HG03196 (cell line): Measurements from ENCODE around the gene DCLK1.
"Not testable (repeated sequence)": the region's sequence is repeated elsewhere in the genome, so short reads cannot be mapped to it uniquely, and the experiment has no call there.

Experiments used
- ATAC-seq: cut with Tn5 transposase; IDR thresholded peaks from one replicate; pipeline ENCODE4 v1.9.1; 2021; ENCODE audit not compliant: unreplicated experiment

The DCLK1 gene

DNA sequence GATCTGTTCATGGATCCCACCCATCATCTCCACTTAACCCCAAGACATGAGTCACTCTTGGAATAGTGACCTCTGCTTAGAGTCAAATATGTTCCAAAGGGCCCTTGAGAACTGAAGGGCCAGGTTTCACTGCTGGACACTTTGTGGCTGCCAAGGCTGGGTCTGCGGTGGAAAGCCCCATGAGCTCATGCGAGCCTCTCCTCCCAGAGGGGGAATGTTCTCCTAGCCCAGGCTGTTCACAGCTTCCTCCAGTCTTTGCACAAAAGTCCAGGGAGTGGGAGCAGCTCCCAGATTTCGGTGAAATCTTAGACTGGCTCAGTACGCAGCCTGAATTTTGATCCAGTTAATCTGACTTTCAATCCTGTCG lies 732 bp upstream of the DCLK1 start:
- no peak for ATAC-seq

DNA sequence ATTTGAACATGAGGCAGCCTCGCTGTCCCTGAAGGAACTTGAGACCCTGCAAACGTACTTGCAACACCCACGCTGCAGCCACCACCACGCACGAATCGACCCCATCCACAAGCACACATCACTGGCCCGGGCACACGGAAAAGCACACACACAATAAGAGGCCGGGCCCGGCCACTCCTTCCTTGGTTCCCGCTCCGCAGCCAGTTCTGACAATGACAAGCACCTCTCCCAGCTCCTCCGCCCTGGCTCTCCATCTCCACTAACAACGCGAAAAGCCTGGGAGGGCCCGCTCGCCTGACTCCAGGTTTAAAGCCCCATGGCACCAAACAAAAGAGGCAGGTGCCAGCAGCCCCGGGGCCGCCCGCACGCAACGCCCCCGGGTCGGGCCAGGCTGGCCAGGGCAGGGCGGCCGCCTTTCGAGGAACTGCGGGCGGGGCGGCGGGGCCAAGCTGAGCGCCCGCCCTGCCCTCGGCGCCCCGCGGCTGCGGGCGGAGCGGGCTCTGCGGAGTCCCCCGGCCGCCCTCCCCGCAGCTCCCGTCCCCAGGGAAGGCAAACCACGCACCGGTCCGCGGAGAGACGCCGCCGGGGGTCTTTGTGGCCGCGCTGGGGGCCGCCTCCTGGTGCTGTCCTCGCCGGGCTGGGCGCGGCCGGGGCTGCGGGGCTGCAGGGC lies 495 bp downstream of the DCLK1 start:
- no peak for ATAC-seq

DNA sequence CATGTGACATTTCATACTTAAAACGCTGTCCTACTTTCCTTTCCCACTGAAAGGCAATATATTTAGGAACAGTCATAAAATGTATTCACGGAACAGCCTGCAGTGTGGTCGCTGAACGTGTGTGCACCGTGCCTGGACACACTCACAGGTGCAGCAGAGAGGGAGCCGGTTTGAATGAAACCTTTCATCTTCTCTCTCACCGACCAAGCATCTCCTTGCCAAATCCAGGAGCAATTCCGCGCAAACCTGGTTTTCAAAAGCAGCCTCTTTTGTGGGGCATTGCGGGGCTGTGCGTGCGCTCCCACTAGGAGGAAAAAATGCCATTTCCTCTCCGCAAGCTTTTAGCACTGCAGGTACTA lies 1.0 kb downstream of the DCLK1 start:
- ATAC-seq, result no peak

DNA sequence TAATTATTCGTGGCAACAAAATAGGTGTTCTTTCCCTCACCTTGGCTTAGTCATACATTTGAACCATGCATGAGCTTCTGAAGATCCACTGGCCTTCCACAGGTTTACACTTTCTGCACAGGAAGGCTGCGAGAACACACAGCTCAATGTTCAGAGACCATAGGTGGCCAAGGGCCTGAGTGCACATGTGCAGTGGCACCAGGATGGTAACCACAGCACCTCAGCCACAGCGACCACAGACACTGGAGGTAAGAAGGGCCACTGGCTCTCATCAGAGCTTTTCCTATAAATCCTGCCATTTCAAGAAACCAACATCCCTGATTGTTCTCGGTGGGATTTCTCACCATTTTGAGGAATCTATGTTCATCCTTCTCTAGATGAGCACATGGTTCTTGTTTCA lies 1.6 kb downstream of the DCLK1 start:
- ATAC-seq, result no peak

DNA sequence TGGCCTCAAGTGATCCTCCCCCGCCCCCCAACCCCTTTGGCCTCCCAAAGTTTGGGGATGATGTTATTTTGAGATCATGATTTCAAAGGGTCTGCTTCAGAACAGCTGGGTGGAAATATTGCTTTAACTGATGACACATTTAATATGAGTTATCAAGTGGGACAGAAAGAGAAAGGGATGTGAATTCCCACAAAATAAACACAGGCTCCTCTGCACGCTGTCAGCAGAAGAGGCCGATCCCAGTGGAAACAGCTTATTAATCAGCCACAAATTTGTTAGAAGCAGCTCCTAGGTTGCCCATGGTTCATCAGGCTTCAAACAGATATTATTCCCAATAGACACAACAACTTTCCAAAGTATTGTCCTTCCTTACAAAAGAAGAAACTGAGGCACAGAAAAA lies 4.7 kb downstream of the DCLK1 start:
- ATAC-seq, result no peak

DNA sequence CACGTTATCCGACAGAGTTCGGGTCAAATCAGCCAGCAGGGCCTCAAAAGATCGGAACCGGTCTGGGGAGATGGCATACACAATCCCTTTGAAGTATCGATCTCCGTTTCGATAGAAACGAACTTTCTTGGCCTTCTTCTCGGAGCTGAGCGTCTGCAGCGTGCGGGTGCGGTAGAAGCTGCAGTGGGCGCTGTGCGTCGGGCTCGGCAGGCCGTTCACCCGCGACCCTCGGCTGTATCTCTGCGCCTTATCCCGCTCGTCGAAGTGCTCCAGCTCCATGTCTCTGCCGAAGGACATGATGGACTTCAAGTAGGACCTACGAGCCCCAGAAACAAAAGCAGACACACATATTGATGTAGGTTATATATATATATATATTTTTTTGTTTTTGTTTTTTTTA lies 5.3 kb downstream of the DCLK1 start:
- no peak for ATAC-seq

DNA sequence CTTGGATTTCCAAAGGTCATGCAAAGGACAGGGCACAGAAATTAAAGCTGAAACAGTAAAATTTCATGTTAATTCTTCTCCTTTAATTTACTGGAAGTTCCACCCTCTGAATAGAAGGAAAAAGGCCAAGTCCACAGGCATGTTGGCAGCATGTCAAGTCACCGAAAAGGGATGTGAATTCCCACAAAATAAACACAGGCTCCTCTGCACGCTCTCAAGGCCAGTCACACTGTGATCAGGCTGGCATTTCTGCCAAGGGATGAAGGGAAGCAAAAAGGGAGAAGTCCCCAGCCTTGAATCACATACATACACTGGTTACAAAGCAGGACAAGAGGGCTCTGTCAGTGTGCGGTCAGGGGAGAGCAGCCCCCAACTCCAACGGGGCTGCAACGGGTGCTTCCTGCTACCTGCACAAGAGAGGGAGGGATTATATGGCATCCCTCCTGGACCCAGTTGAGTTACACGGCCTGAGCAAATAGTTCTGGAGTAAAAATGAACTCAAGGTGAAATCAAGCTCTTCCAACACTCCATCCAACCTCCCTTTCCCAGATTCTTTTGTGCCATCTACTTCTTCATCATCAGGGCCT lies 6.9 kb downstream of the DCLK1 start:
- ATAC-seq, result no peak

DNA sequence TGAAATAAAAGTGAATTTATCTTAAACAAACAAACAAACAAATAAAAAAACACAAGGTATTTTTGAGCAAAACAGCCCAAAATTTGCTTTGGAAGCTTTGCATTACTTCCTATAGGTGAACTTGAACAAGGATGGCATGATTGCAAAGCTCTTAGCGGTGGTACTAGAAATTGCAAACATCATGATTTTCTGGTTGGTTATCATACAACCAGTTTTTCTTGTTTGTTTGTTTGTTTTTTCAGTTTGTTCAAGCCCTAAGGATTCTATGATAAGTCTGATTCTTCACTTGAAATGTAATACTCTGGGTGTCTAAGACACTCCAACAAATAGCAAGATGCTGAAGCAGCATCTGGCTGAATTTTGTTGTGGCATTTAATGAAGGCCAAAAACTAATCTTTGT lies 15.9 kb downstream of the DCLK1 start:
- no peak for ATAC-seq

DNA sequence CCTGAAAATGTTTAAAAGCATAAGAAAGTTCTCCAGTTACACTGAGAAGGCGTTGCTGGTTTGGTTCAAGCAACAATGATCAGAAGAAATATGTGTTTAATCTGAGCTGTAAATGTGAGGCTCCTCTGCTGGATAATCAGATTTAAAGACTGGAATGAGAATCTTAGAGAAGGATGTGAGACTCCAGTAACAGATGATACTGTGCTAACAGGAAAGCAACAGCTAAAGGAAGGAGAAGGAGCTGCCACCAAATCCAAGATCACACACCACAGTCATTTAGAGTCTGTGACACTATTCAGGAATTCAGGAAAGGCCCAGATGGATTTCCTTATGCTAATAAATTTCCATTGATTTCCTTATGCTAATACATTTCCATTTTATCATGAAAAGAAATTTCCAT lies 16.9 kb downstream of the DCLK1 start:
- ATAC-seq, result no peak

DNA sequence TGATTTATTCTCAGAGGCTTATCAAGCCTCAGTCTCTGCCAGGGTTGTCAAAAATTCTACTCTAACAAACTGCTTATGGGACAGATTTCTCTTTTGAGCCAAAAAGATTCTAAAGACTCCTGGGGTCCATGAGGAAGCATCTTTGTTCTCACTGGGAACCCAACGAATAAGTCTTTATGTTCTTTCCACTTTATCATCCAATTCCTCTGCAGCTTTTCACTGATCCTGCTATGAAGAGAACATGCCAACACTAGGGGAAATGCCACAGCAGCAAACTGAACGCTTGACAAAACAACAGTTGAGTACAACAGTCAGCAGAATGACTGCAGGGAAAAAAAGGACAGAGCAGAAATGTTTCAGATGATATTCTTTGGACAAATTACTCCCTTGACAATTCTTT lies 22.2 kb downstream of the DCLK1 start:
- no peak for ATAC-seq

DNA sequence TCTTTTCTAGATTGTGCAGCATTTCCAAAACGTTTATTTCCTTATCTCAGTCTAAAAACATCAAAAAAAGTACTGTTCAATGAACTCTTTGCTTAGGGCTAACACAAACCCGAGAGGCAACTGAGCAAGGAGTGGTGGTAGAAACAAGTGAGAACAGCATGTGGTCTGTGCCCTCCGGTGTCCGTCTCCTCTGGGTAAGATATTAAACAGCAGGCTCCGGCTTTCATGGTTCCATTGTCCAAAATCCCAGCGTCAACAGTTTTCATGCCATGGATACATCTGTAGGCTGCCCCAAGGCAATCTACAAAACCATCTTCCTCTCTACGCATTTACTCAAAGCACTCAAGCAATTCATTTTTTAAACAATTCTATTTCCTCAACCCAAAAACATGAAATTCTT lies 22.8 kb downstream of the DCLK1 start:
- ATAC-seq, result no peak

DNA sequence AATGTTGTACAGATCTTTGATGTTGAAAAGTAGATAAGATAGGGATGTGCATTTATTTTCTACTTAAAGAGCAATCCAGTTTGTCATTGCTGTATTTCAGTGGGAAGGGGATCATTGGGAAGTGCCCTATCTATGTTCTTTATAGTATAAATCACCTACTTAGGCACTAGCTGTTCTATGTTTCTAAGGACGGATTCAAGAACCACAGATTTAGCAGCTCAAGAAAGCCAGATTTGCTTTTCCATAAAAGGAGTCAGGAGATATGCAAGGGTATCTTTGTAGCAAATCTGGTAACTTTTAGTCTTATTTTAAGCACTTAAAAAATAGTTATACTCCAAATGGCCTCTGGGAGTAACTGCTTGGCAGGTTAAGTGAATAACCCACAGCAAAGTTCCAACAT lies 23.7 kb downstream of the DCLK1 start:
- no peak for ATAC-seq

DNA sequence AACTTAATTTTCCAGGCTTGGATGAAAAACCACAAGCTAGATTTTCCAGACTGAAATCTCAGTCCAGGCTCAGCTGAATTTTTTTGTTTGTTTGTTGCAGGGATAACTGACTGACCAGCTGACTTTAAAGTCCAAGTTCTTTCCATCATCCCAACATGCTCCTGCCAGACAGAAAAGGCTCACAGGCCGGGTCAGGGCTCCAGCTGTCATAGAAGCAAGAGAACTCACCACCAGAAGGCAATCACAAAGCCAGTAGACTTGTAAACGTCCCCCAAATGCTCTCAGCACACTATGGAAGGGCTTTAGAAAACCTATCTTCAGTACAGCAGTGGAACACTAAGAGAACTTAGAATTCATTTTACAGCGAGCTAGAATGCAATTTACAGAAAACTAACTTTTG lies 25.5 kb downstream of the DCLK1 start:
- ATAC-seq, result no peak

DNA sequence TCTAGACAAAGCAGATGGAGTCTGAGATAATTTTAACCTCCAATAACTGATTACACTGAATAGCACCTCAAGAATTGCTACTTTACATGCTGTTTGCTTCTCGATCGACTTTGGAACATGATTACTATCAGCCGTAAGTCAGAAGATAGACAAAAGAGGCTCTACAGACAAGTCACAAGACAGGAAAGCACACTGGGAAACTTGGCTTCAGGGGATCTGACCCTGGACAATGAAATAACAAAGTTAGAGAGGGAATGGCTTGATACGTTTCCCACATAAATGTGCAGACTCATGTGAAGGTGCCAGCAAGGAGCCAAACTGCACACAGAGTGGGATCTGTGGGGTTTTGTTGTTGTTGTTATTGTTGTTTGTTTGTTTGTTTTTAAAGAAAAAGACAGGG lies 28.5 kb downstream of the DCLK1 start:
- ATAC-seq, result no peak

DNA sequence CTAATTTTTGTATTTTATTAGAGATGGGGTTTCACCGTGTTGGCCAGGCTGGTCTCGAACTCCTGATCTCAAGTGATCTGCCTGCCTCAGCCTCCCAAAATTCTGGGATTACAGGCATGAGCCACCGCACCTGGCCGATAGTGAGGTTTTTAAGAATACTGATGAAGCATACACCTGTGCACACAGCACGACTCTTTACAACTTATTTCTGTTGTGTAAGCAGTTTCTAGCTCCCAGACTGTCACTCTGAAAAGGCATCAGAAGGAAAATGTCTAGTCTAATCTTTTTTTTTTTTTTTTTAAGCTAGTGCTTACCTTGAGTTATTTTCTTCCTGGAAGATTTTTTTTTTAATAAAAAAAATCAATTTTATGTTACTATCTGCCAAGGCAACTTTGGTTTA lies 29.3 kb downstream of the DCLK1 start:
- not testable (repeated sequence) for ATAC-seq

DNA sequence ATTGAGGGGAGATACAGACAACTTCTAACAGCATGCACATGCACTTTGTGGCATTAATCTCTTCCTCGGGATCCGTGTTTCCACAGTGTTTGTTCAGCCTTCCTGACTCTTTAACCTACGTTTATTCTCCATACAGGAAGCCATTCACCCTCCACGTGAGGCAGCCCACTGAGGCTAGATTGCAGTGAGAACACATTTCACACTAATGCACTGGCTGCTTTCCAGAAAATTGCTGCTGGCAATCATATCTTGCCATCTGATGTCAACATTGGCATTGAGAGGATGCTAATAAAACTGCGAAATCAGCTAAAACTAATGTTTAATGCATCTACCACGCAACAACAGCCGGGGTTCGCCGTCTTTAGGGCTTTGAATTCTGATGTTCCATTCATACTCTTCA lies 30.0 kb downstream of the DCLK1 start:
- ATAC-seq, result no peak

DNA sequence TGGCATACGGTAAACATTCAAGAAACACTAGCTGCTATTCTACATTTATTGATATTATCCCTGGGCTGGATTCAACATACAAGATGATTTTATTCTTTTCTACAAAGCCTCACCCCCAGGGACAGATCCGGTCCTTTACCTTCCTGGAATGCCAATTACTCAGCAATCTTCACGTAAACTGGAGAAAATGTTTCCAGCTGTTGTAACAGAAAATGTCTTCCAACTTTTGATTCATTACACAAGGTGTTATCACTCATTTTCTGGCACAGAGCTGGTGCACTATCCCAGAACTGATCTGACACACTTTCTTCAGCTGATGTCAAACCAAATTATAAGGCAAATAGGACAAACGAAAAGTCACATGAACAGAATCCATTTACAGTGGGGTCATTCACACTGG lies 33.1 kb downstream of the DCLK1 start:
- ATAC-seq, result no peak

DNA sequence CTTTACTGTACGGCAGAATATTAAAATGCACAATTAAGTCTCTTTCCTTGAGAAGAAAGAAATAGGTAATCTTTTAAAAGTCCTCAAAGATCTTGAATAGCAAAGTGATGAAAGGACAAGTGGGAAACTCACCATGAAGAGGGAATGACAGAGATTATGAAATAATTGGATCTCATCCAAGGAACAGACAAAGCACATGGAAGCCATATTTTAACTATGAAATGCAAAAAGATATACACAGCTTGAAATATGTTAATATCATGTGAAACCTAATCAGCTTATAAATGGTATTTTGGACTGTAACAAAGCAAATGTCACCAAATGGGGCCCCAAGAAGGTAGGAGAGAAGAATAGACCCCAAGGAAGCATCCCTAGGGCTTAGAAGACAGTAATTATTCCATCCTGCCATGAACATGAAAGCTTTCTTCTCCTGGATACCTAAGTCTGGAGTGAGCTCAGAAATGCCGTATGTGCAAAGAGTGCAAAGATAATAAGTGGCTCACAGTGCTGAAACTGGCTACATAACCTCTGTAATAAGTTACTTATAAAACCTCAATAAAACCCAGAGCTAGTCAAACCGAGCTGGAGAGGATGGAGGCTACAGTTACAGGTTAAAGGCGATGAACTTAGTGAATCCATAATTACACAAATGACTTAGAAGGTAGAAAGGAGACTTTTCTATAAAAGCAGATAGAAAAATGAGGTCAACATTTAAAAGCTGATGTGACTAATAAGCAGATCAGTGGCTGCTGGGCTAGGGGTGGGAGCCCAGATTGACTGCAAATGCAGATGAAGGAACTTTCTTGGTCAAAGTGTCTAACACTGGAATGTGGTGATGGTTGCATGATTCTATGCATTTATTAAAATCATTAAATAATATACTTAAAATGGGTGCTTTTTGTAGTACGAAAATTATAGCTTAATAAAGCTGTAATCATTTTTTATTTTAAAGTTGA lies 34.4 kb downstream of the DCLK1 start:
- no peak for ATAC-seq

DNA sequence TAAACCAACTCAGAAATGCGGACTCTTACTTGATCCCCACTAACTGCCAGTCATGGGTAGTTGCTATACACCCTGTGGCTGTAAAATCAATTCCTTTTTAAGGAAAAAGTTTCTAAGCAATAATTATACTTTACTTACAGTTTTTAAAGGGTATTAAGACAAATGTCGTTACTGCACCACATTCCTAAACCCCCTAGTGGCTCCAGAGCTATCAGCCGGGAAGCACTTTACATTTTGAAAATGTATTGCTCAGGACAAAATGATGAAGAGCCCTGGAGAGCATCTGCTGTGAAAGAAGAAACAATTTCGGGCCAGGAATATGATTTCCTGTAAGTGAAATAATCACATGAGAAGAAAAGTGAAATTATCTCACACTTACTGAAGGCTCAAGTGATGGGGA lies 36.7 kb downstream of the DCLK1 start:
- no peak for ATAC-seq

DNA sequence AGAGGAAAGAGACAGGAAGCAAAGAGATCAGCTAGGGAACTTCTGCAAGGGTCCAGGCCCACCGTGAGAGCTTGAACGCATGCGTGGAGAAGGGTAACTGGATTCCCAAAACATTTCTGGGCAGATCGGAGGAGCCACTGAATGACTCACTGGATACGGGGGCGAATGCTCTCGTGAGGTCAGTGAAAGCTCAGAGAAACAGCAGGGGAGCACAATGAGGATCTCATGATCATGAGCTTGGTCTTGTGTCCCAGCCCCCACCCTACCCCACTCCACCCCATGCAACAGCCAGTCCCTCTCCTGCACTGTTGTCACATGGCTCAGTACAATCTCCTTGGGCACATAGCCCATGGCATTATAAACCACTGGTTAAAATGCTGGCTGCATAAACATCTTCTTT lies 40.6 kb downstream of the DCLK1 start:
- ATAC-seq, result no peak

DNA sequence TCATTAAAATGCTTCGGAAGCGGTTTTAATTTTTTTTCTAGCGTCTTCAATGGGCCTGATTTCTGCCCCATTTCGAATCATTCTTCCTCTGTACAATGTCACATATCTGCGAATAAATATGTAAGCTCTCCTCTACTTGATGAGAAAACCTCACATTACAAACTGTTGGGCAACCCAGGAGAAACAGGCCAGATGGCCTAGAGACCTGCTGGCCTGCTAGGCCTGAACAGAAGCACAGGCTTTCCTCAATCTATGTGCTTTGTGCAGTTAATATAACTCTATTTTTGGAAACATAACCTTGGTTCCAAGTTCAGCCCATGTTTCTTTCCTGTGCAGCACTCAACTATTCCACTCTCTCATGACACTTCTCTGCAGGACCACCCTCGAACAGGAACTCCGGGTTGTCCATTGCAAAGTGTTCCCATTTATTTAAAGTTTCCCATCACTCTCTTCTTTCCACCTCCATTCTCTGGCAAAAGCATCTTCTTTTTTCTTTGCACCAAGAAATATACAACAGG lies 42.0 kb downstream of the DCLK1 start:
- no peak for ATAC-seq

DNA sequence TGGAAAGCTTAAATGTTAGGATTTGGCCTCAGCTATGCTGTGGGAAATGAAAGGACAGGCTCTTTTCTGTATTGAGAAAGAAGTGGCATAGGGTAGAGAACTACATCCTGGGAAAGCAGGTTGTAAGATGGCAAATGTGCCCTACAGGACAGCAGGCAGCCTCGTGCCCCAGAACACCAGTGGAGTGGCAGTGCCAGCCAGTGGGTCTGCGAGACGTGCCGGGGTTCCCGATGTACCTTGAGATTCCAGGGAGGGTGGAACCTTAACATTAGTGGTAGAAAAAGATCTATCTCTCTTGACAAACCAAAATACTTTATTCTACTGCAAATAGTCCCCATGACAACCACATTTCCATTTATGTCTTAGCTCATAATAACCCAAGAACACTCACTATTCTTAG lies 42.7 kb downstream of the DCLK1 start:
- ATAC-seq, result no peak
